GM19238 (cell line): ENCODE measurements around the gene LDLRAD4.

Experiments used
- DNase-seq: peaks from one replicate; pipeline ENCODE4 v3.0.0; 2011; ENCODE audit warnings: low spot score; ENCODE audit not compliant: insufficient read length

The LDLRAD4 gene

DNA sequence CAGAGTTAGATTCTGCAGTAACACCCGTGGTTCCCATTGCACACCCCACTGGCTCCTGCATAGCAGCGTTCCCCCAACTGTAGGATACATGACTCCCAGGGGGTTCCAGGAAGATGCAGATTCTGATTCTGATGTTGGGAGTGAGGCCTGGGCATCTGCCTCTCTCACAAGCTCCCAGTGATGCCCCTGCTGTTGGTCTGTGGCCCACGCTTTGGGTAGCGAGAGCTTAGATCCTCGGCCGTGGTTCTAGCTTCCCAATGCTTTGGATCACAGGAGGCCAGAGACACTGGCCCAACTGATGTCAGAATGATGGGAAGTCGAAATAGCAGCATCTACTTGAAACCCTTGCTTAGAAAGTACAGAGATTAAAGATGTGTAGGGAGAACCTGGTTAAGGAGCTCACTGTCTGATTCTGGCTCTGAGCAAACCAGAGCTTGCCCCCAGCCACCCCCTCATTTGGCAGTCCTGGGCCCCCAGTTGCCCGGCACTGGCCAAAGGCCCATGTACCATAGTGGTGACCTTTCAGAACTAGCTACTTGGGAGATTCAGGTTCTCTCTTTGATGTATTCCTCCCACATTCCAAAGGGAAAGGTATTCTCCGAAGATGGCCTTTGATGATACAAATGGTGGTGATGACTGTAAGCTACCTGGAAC, 310.3 kb downstream of the LDLRAD4 start:
- DNase-seq = no peak

DNA sequence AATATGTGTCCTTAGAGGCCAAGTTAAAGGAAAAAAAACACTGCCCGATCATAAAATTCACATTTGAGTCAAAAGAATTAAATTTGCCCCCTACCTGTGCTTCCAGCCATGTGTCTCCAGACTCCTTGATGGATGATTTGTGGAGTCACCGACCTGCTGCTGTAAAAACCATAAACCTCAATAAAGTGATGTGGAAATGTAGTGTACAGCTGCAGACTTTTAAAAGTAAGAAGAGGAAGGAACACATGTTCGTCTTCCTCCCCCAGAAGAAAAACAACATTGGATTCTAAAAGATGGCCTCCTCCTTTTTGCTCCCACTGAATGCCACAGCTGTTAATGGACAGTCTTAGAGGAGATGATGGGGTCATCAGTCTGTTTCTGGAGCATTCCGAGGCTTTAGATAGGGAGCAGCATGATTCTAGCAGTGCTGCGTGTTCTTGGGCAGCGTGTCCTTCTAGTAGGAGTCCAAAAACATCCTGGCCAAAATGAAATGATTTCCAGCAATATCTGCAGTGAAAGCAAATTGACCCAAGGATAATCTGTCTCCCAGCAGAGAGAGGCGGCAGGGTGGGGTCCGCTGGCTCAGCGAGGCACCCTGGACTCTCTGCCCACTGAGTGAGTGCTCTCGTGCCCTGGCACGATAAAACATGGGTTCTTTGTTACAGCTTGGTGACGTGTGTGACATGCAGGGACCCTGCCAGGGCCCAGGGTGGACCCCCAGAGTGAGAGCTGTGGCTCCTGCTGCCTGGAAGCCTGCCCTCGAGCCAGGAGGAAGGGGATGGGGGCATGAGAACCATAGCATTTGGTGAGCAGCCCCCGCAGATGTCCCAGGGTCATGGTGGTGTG, 311.7 kb downstream of the LDLRAD4 start:
- DNase-seq = no peak

DNA sequence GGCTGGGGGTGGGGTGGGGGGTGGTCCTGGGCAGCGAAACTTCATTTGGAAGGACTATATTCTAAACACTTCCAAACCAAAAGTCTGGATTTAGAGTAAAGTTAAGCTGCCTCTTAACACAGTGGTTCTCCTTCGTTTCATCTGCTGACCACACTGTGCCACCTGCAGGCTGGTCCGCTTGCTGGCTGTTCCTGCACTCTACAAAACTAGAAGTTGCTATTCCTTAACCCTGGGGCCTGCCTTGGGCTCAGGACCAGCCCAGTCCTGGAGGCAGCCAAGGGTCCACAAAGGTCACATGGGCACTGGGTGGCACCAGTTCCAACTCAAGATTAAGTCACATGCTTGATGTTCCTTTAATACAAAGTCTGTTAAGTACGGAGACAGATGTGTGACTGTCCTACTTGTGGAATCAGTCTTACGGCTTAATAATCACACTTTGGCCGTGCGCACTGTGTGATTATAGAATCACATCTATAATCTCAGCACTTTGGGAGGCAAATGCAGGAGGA, 312.4 kb downstream of the LDLRAD4 start:
- DNase-seq = no peak

DNA sequence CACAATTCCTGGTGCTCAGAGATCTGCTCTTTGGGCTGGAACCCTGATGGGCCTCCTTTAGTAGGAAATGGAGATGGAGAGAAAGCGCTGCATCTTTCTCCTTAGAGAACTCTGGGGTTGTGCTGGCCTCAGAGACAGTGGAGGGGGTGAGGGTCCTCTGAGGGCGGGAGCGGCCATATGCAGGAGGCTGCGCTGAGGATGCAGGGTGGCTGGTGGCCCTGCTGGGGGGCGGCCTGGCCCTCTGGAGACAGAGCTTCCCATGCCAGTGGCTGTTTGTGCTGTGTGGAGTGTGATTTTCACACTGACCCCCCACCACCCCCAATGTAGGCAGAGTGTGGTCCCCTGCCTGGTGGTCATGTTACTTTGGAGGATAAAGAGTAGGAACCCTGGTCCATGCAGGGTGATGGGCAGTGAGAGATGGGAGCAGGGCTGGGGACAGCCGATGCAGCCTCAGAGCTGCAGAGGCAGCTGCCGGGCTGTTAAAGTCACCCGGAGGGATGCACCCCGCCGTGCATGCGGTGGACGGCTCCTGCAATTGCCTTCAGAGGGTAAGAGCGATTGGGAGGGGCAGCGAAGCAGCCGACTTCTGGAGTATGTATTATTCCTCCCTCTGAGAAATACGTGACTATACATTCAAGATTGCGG, 313.2 kb downstream of the LDLRAD4 start:
- DNase-seq = no peak

DNA sequence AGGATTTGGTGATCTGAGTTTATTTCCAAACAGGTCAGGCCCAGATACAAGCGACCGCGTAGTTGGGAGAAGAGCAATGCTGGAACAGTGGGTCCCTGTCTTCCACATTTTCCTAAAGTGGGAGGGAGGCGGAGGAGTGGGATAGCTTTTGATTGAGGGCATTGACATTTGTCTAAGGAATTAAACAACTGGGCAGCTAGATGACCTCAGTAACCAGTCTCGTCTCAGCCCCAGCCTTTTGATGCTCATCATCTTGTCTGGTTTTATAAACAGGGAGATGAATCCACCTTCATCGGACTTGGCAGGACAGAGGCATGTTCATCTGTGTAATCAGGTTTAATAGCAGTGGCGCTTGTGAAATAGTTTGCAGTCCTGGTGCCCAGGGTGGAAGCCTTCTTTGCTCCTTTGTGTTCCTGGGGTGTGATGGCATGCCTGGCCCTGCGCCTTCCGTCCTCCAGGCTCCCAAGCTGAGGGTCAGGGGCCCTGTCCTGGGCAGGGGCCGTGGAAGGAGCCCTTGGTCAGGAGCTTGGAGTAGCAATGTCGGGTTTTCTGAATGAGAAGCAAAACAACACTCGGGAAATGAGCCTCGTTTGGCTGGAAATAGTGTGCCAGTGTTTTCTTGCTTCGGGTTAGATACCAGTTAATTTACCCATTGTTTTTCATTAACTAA, 314.0 kb downstream of the LDLRAD4 start:
- no peak for DNase-seq

DNA sequence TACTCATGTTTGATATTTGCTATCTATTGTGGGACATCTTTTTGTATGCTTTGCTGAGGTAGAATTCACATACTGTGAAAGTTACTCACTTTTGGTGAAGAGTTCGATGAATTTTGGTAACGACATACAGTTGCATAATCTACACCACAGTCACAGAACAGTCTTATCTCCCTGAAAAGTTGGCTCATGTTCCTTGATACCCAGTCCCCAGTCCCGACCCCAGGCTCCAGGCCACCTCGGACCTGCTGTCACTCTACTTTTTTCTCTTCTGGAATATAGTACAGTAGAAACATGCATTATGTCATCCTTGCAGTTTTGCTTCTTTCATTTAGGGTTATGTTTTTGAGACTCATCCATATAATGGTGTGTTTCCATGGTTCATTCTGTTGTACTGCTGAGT, 316.1 kb downstream of the LDLRAD4 start:
- DNase-seq = no peak

DNA sequence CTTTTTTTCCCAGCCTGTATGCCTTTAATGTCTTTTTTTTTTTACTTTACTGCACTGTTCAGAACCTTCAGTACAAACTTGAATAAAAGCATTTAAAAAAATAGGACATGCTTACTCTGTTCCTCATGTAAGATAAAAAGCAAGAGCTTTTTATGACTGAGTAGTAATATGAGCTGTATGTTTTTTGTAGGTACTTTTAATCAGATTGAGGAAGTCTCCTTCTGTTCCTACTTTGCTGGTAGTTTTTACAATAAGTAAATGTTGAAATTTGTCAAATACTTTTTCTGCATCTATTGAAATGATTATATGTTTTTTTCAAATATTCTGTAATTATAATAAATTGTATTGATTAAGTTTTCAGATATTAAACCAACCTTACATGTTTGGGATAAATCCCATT, 318.0 kb downstream of the LDLRAD4 start:
- no peak for DNase-seq

DNA sequence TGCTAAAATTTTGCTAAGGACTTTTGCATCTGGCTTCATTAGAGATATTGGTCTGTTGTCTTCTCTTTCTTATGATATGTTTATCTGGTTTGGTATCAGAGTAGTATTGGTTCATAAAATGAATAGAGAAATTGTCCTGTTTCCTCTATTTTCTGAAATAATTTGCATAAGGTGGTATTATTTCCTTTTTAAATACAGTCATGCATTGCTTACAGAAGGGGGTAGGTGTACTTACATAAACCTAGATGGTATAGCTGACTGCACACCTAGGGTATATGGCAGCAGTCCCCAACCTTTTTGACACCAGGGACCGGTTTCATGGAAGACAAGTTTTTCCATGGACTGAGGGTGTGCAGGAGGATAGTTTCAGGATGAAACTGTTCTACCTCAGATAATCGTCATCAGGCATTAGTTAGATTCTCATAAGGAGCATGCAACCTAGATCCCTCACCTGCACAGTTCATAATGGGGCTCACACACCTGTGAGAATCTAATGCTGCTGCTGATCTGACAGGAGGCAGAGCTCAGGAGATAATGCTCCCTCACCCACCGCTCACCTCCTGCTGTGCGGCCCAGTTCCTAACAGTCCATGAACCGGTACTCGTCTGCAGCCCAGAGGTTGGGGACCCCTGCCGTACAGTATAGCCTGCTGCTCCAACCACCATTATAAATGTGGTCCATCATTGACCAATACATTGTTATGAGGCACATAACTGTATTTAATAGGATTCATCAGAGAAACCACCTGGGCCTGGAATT, 318.6 kb downstream of the LDLRAD4 start:
- no peak for DNase-seq

DNA sequence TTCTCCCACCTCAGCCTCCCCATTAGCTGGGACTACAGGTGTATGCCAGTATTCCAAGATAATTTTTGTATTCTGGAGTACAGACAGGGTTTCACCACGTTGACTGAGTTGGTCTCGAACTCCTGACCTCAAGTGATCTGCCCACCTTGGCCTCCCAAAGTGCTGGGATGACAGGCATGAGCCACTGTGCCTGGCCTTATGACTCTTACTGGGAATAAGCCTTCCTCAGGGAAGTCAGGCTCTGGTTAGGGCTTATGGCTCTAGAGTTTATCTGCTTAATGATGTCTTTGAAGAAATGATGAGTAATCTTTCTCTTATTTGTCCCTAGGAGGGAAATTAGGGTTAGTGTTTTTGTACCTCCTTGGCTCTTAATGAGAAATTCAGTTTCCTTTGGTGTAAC, 320.1 kb downstream of the LDLRAD4 start:
- DNase-seq = no peak

DNA sequence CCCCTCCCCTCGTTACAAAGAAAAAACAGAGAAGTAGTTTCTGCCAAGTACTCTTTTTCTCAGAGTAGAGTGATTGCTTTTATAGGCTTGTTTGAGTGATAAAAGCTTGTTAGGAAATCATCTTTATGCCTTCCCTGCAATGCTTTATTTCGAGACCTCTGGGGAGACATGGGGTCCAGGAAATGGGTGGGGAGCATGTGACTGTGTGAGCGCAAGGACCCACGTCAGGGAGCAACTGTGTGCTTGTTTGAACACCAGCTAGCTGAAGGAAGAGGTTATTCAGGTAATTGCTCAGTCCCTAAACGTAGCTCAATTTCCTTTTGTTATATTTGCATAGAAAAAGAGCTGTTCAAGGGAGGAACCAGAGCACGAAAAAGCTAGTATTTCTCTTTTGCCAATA, 320.5 kb downstream of the LDLRAD4 start:
- DNase-seq = no peak

DNA sequence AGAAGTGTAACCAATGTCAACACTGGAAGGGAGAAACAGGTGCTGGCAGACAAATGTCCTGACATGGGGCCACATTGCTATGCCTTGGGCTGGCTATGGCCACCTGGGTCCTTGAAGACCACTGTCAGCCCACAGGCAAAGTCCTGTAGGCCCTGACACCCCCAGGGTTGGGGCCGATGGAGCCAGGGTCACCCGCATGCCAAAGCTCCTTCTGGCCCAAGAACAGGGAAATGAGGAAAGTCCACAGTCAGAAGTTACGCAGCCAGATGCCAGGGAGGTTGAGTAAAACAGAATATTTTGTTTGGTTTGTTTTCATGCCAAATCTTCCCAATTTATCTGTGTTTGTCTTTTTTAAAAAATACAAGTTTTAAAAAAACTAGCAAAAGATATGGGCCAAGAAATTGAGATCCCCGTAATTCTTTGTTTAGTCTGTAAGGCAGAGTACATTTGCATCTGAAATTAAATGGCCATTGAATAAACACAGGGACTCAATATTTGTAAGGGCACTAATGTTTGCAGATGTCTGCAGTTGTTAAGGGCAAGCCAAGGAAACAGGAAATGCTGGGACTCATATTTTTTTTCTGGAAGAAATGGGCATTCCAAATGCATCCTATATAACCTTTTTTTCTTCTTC, 321.4 kb downstream of the LDLRAD4 start:
- no peak for DNase-seq

DNA sequence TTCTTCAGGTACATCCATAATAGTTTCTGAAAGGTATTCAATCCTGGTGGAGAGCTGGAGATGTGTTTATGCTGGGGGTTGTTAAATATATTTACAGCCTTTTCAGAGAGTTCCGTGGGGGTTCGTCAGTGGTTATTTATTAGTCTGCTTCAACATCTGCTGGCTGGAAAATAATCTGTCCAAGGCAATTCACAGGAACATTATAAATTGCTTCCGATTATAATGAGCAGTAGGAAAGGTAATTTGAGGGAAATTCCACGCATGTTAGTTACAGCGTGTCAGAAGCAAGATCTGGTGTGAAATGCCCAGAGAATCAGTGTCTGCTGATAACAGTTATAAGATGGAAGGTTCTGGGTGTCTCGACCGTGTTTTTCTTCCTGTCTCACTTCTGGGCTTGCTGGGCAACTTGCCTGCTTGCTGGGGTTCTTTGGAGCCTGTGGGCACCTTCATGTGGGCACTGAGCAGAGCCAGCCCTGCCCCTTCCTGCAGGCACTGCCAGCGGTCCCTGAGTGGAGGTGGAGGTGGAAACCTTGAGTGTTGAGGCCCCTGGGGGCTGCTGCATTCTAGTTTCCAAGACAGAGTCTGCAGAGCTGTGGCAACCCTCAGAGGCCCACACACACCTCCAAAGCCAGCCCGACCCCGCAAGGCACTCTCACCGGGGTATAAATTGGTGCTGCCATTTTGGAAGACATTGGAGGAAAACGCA, 322.1 kb downstream of the LDLRAD4 start:
- DNase-seq = no peak

DNA sequence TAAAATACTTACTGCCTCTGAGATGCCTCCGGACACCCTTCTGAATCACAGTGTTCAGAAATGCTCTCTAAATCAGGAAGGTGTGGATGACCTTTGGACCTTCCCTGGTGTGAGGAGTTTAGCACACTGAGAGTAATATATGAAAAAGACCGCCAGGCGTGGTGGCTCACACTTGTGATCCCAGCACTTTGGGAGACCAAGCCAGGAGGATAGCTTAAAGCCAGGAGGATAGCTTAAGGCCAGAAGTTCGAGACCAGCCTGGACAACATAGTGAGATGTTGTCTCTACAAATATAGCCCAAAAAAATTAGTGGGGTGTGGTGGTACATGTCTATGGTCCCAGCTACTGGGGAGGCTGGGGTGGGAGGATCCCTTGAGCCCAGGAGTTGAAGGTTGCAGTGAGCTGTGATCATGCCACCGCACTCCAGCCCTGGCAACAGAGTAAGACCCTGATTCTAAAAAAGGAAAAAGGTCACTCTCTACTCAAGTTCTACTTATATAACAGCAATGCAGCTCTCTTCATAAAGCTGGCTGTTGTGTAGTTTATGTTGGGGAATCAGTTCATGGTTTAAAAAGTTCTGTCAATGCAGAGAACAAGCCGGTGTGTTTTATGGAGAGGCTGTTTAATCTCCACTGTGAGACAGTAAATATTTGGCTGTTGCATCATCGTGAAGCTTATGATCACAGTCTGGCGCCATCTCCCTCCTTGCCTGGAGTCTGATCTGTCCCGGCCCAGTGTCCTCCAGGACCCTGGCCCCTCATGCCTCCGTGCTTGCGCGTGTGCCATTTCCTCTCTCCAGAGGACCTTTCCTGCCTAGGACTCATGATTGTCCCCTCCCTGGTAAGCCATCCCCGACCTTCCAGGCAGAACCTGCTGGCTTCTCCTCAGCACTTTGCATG, 323.3 kb downstream of the LDLRAD4 start:
- no peak for DNase-seq

DNA sequence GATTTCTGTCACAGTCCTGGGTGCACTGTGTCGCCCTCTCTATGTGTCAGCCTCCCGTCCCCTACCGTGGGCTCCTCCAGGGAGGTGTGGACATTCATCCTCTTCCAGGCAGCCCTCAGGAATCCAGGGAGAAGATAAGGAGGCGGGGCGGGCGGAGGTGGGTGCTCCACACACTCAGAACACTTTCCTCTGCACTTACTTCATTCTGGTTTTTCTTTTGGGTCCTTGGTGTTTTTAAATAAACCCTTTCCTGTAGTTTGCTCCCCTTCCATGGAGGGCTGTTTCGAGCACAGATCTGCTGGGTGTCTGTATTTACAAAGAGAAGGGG, 323.9 kb downstream of the LDLRAD4 start:
- DNase-seq = no peak

DNA sequence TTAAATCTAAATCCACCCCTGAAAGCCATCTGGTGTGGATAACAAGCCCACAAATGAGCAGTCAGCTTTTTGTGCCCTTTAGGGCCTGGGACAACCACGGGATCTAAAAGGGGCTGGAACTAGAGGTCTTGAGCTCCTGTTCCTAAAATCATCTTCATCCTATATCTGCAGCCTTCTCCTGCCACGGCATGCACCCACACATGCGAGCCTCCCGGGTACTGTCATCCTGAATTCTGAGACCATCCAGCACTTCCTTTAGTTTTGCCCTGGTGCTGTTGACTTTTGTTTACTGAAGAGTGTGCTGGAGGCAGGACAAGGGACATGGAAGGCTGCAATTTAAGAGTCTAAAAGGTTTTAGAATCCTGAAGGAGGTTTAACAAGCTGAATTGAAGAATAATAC, 324.6 kb downstream of the LDLRAD4 start:
- DNase-seq = no peak

DNA sequence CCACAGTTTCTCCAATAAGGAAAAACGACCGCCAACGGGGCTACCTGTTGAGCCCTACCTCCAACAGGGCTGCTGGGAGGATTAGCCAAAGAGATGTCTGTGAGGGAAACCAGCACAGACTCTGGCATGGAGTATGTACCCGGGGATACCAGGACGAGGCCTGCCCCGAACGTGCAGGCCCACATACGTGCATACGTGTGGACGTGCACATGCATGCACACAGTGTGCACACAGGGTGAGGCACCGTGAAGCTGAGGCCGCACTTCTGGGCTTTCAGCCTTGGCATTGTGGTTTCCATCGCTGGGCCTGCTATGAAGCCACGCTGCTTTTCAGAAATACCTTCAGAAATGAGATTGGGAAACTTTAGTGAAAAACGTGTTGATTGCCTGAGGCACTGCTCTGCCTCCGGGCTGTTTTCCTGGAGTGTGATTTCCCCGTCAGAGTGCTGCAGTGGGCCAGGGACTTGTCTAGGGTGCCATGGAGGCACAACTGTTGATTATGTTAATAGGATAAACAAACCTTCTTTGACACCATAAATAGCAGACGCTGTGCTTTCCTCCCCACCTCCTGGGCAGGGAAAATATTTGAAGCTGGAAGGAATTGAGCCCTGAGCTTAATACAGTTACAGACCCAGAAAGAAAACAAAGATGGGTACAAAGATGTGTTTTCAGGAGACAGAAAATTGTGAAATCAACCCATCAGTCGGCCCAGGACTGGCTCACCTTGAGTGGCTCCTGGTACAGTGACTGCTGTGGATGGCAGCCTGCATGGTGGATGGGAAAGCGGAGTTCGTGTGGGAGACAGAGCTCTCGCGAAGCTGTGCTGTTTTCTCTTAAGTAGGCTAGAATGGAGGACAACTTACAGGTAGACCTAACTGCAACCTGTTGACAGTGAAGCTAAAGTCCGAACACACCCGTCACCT, 325.5 kb downstream of the LDLRAD4 start:
- DNase-seq = no peak

DNA sequence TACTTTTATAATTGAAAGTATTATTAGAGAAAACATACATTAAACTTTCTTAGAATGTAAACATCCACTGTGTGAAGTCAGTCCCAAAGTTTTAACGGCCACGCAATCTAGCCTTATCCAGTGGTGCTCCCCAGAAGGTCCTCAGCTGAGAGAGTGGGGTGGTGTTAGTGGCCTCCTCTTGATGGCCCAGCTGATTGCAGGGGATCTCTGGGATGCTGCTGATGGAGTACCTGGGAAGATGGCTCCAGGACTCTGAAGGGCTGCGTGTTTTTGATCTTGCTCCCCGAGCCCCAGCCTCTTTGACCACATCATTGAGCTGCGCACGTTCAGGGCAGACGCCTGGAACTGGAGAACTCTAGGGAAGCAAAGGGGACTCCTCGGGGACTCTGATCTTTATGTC, 326.4 kb downstream of the LDLRAD4 start:
- no peak for DNase-seq

DNA sequence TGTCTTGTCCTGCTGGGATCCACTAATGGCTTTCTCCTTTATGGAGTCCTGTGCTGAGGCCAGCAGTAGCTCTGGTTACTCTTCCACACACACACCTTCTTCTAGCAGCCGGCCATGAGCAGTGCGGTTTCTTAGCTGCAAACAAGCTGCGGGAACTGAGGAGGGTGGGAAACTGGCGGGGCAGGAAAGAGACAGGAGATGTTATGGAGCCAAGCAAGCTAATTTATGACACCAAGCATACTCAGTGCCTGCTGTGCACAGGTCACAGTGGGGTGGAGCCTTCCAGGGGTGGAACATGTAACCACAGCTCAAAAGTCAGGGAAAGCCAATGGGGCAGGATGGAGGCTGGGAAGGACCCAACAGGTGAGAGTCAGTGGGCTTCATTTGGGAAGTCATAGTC, 327.0 kb downstream of the LDLRAD4 start:
- DNase-seq = no peak
